GM23248 (cell line): ENCODE data around the gene OR5K1.

Experiments used
- EZH2 ChIP-seq: fragments of 200-600 bp; sonication (generic); IDR thresholded peaks from 2 replicates; pipeline ENCODE4 v1.6.1; 2018; ENCODE audit warnings: antibody characterized with exemption, mild to moderate bottlenecking; ENCODE audit not compliant: insufficient read depth, poor library complexity, severe bottlenecking
- EZH2phosphoT487 ChIP-seq: fragments of 200-600 bp; sonication (generic); IDR thresholded peaks from 2 replicates; pipeline ENCODE4 v1.6.1; 2018; ENCODE audit warnings: antibody characterized with exemption, moderate library complexity, mild to moderate bottlenecking, low read depth; ENCODE audit not compliant: insufficient read depth

GRCh38 chr3:98450372-98450771 is 12.6 kb upstream of the OR5K1 start:
- TF ChIP-seq EZH2 (no peak), EZH2phosphoT487 (no peak)
